GM19043 (cell line): Measurements from ENCODE around the gene CD79A.
"Not testable (repeated sequence)": the region's sequence is repeated elsewhere in the genome, so short reads cannot be mapped to it uniquely, and the experiment has no call there.

Source experiments
- ATAC-seq: cut with Tn5 transposase; IDR thresholded peaks from one replicate; pipeline ENCODE4 v1.9.1; 2021; ENCODE audit warnings: low read depth; ENCODE audit not compliant: unreplicated experiment

The CD79A gene

GRCh38 chr19:41904118-41904870, 27.2 kb downstream of the CD79A start:
- ATAC-seq = no peak

DNA sequence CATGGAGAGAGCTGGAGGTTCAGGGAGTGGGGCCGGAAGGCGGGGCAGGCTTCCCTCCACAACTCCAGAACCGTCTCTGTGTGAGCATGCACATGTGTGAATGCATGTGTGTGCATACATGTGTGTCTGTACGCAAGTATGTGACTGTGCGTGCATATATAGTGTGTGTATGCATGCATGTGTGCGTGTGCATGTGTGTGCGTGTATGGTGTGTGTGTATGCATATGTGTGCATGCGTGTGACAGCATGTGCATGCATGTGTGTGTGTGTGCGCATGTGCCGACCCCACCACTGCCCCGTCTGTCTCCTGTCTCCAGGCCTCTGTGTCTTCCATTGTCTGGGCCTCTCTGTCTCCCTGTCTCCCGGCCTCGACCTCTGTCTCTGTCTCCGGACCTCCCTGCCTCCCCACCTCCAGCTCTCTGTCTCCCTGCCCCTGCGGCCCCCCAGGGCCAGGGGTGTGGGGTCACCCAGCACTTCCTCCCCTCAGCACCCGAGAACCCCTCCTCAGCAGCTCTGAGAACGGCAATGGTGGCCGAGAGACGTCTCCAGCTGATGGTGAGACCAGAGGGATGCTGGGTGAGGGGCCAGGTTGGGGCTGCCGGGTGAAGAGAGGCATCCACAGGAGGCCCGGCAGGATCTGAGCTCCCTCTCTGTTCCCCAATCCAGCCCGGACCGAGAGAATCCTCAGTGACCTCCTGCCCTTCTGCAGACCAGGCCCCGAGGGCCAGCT, 28.4 kb downstream of the CD79A start:
- no peak for ATAC-seq

DNA sequence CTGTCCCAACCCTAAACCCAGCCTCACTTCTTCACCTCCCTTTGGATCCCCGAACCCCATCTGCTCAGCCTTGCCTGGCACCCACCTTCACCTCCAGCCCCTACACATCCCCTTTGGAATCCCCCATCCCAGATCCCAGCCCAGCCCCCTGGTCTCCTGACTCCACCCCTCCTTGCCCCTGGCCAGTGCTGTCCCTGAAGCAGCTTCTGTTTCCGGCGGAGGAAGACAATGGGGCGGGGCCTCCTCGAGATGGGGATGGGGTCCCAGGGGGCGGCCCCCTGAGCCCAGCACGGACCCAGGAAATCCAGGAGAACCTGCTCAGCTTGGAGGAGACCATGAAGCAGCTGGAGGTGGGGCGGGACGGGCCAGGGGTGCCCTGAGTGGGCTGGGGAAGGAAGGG, 29.2 kb downstream of the CD79A start:
- ATAC-seq = no peak

- ATAC-seq = no peak
These were observed 30.0 kb downstream of the CD79A start for GRCh38 chr19:41906916-41907680.

GRCh38 chr19:41907994-41908615, 31.0 kb downstream of the CD79A start:
- no peak for ATAC-seq

- ATAC-seq = no peak
These were observed 31.8 kb downstream of the CD79A start for GRCh38 chr19:41908724-41909464.

- ATAC-seq = no peak
These were observed 32.6 kb downstream of the CD79A start for GRCh38 chr19:41909706-41910105.

GRCh38 chr19:41910240-41910991, 33.3 kb downstream of the CD79A start:
- no peak for ATAC-seq

DNA sequence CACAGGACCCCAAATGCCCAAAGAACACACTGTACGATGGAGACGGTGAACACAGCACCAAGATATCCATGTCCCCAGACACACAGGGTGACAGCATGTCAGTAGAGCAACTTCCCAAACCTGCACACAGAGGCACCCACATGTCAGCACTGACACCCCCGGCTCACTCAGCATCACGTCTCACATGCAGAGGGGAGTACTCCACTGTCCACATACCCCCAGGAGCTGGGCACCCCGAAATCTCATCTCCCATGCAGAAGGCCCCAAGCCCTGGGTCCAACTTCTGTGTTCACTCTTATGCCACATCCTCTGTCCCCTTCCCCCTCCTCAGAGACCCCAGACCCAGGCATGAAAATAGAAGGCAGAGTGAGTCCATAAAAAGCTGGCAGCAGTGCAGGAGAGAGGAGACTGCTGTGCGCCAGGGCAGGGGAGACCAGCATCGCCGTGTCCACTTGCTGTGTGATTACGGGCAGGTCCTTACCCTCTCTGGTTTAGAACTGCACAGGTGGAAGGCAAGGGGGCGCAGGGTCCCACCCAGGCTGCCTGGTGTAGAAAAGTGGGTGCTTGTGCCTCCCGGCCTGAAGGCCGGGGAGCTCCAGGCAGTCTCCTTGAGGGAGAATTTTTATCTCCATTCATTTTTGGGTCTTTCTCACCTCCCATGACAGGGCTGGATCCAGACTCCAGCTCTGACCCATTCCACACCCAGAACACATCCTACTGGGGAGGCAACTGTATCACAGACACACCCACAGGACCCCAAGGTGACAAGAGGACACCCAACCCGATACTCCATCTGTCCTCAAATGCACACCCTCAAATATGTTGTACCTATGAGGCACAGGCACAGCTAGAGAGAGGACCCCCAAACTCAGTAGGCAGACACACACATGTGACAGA, 34.2 kb downstream of the CD79A start:
- no peak for ATAC-seq

GRCh38 chr19:41911889-41912731, 35.0 kb downstream of the CD79A start:
- ATAC-seq = no peak

- ATAC-seq = no peak
These were observed 35.9 kb downstream of the CD79A start for GRCh38 chr19:41912899-41913537.

- ATAC-seq = no peak
These were observed 36.7 kb downstream of the CD79A start for GRCh38 chr19:41913538-41914423.

DNA sequence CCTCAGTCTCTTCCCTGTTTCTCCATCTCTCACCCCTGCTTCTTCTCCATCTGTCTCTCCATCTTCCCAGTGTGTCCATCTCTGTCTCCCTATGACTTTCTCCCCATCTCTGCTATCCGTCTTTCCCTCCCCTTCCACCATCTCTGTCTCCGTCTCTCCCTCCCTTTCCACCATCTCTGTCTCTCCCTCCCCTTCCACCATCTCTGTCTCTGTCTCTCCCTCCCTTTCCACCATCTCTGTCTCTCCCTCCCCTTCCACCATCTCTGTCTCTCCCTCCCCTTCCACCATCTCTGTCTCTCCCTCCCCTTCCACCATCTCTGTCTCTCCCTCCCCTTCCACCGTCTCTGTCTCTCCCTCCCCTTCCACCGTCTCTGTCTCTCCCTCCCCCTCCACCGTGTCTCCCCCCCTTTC, 37.4 kb downstream of the CD79A start:
- ATAC-seq = not testable (repeated sequence)

- no peak for ATAC-seq
These were observed 38.1 kb downstream of the CD79A start for GRCh38 chr19:41915021-41915775.

- no peak for ATAC-seq
These were observed 38.8 kb downstream of the CD79A start for GRCh38 chr19:41915776-41916414.
